Fibroblast of skin of right biceps (primary cell): ENCODE results near the gene ADIPOR2.
"Not testable (repeated sequence)": the region's sequence is repeated elsewhere in the genome, so short reads cannot be mapped to it uniquely, and the experiment has no call there.

Source experiments
- DNase-seq: peaks from one replicate; pipeline ENCODE4 v3.0.0-alpha.2; 2013

Gene ADIPOR2

GRCh38 chr12:1815814-1816729 lies 125.2 kb downstream of the ADIPOR2 start:
- DNase-seq = no peak

- no peak for DNase-seq
These were observed 126.0 kb downstream of the ADIPOR2 start for GRCh38 chr12:1816730-1817348.

- not testable (repeated sequence) for DNase-seq
These were observed 127.1 kb downstream of the ADIPOR2 start for GRCh38 chr12:1817928-1818327.

GRCh38 chr12:1819050-1819449 lies 128.2 kb downstream of the ADIPOR2 start:
- no peak for DNase-seq

- DNase-seq = no peak
These were observed 128.7 kb downstream of the ADIPOR2 start for GRCh38 chr12:1819571-1819970.

- DNase-seq = no peak
These were observed 129.5 kb downstream of the ADIPOR2 start, which contains the start of gene LRTM2 for GRCh38 chr12:1820191-1820895. Gene LRTM2, plus strand, starts transcription at chr12:1820565. Its CDS starts 7,584 bp downstream, at chr12:1828149.

- no peak for DNase-seq
These were observed 130.0 kb downstream of the ADIPOR2 start for GRCh38 chr12:1820896-1821291.

GRCh38 chr12:1821805-1822204 lies 130.9 kb downstream of the ADIPOR2 start:
- no peak for DNase-seq

GRCh38 chr12:1822699-1823098 lies 131.8 kb downstream of the ADIPOR2 start:
- DNase-seq = no peak

- DNase-seq = no peak
These were observed 132.4 kb downstream of the ADIPOR2 start for GRCh38 chr12:1823237-1823636.

- DNase-seq = no peak
These were observed 134.7 kb downstream of the ADIPOR2 start for GRCh38 chr12:1825382-1826102.

- no peak for DNase-seq
These were observed 135.5 kb downstream of the ADIPOR2 start for GRCh38 chr12:1826401-1826800.

GRCh38 chr12:1826867-1827705 lies 136.2 kb downstream of the ADIPOR2 start:
- DNase-seq = no peak

- DNase-seq = no peak
These were observed 137.2 kb downstream of the ADIPOR2 start for GRCh38 chr12:1827826-1828805.

GRCh38 chr12:1828856-1829255 lies 138.0 kb downstream of the ADIPOR2 start:
- DNase-seq = no peak

GRCh38 chr12:1829306-1829900 lies 138.5 kb downstream of the ADIPOR2 start:
- DNase-seq = no peak

- no peak for DNase-seq
These were observed 139.6 kb downstream of the ADIPOR2 start for GRCh38 chr12:1830401-1830845.

- peak; percentile 56 for DNase-seq
These were observed 140.4 kb downstream of the ADIPOR2 start for GRCh38 chr12:1830981-1831963.
